GM20000 (cell line): ENCODE data around the gene ZNF318.

Experiments used
- DNase-seq: peaks from one replicate; pipeline ENCODE4 v3.0.0; 2012; ENCODE audit warnings: low spot score
- TF ChIP-seq, protein P1 (sequence below): IDR thresholded peaks from 2 replicates; pipeline ENCODE4 v1.5.1; 2012; ENCODE audit warnings: mild to moderate bottlenecking, control low read depth; ENCODE audit errors: extremely low read depth, missing control alignments

ZNF318 gene

DNA sequence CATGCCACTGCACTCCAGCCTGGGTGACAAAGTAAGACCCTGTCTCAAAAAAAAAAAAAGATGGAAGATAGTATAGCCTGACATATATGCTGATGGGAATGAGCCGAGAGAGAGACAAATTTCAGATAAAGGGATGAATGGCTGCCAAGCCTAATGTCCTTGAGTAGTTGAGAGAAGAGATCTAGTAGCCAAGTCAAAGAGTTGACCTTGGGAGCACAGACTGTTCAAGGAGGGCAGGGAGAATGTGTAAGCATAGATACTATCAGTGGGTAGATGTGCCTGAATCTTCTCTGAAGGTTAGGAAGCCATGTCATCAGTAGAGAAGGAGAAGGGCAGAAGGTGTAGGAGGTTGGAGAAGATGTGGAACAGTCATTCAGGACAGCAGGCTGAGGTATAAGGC lies 37.8 kb upstream of the ZNF318 start:
- TF ChIP-seq, protein P1, sequence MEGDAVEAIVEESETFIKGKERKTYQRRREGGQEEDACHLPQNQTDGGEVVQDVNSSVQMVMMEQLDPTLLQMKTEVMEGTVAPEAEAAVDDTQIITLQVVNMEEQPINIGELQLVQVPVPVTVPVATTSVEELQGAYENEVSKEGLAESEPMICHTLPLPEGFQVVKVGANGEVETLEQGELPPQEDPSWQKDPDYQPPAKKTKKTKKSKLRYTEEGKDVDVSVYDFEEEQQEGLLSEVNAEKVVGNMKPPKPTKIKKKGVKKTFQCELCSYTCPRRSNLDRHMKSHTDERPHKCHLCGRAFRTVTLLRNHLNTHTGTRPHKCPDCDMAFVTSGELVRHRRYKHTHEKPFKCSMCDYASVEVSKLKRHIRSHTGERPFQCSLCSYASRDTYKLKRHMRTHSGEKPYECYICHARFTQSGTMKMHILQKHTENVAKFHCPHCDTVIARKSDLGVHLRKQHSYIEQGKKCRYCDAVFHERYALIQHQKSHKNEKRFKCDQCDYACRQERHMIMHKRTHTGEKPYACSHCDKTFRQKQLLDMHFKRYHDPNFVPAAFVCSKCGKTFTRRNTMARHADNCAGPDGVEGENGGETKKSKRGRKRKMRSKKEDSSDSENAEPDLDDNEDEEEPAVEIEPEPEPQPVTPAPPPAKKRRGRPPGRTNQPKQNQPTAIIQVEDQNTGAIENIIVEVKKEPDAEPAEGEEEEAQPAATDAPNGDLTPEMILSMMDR, result no peak
- no peak for DNase-seq

DNA sequence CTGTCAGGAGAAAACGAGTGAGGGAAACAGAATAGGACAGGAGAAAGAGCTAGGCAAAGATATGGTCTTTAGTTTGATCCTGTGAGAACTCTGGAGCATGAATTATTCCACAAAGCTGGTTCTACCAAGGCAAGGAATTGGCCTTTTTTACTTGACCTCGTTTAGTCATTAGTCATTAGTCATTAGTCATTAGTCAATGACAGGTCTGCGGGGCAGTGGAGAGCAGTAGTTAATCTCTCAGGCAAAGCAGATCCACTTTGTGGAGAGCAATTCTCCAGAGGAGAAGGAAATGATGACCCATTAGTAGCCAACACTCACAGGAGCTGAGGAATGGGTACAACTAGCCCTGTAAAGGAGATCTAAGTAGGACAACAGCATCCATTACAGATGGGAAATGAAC lies 35.9 kb upstream of the ZNF318 start:
- TF ChIP-seq, protein P1, result no peak
- no peak for DNase-seq

DNA sequence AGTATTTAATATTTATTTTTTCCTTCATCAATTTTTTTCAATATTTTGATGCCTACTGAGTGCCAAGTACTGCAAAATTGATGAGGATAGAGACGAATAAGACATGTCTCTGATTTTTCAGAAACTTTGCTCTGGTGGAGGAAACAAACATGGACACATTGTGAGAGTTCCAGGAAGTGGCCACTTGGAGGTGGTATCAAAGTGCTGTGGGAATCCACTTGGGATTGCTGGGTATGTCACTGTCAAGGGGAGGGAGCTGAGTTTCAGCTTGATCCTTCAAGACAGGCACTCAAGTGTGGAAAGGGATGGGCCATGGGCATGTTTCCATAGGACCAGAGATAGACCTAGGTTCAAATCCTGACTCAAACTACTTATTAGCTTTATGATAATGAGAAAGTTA lies 33.4 kb upstream of the ZNF318 start:
- TF ChIP-seq, protein P1, result no peak
- no peak for DNase-seq

DNA sequence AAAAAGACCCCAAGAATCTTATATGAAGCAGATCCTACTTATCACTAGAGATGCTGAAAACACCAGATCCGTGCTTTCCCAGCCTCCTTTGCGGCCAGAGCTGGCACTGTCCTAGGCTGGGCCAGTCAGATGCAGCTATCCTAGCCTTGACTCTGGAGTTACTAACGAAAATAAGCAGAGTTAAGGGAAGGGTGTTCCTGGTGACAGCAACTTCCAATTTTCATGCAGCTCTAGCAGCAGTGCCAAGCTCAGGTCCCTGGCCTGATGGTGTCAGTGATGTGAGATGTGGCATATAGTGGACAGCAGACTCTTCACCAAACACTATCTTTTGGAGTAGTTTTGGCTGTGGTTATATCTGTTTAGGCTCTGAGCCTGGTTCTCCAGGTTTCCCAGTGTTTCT lies 32.3 kb upstream of the ZNF318 start:
- DNase-seq, result no peak
- TF ChIP-seq, protein P1, result no peak

DNA sequence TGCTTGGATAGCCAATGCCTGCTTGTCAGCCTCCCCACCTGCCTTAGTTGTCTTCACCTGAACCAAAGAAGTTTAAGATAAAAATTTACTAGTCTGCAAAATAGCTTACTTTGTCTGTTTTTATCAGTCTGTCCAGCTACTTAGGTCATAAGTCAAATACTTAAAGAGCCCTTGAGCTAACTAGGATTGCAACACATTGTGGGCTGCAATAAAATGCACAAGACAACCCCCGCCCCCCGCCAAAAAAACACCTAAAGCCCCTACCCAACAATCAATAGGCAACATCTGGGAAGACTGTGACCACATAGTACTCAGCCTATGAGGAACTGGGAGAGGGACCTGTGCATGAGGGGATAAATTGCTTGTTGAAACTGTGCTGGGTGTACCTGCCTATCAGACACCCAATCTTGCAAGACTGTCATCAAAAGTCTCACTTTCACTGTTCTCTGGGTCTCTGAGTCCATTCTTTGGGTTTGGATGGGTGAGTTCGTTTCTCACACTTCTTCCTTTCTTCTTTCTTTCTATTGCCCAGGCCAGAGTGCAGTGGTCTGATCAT lies 30.6 kb upstream of the ZNF318 start:
- TF ChIP-seq, protein P1, result no peak
- no peak for DNase-seq

DNA sequence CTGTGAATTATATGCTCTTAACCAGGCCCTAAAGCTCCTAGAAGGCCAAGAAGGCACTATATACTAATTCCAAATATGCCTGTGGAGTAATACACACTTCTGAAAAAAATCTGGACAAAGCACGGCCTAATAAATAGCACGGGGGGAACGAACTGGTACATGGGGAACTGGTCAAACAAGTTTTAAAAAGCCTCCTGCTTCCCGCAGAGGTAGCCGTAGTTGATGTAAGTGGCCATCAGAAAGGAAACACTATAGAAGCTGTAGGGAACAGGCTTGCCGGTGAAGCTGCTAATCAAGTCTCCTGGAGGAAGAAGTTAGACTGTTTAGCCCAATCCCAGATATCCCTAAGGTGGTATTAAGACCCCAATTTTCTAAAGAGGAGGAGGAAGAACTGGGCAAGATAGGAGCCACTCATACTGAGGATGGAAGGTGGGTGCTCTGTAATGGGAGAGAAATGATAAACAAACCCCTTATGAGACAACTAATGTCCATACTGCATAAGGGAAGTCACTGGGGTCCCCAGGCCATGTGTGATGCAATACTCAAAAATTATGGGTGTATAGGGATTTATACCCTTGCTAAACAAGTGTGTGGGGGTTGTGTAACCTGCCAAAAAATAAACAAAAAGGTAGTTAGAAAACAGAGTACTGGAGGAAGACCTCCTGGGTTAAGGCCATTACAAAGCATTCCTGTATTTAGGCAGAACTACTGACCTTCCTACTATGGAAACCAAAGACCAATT lies 27.1 kb upstream of the ZNF318 start:
- DNase-seq, result no peak

DNA sequence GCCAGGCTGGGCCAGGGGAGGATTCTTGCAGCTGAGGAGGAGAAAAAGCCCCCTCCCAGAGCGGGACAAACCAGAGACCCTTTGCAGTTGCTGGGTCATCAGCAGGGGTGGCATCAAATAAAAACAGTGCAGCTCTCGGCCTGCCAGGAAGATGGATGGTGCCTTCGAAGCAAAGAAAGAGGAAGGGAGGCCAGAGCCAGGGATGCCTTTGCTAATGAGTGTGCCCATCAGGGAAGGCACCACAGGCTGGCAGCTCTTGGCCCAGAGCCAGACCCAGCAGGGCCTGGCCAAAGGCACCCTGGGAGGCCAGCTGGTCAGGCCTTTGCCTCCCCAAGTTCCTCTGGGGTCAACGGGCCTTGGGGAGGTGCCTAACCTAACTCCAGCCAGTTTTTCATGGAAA lies 26.3 kb upstream of the ZNF318 start:
- TF ChIP-seq, protein P1, result no peak
- no peak for DNase-seq

More for the DNA sequence above, 27.1 kb upstream of the ZNF318 start:
- TF ChIP-seq, protein P1, result no peak
